Retinal pigment epithelial cell (primary cell): Measurements from ENCODE around the gene IL16.

Experiments used
- DNase-seq: peaks from one replicate; pipeline ENCODE4 v3.0.0-alpha.2; 2010; ENCODE audit warnings: low read depth
- H3K4me3 ChIP-seq: 2 replicates; pipeline ENCODE4 v1.5.1; 2011; ENCODE audit warnings: mild to moderate bottlenecking, low read length, control low read depth, moderate library complexity
- TF ChIP-seq, protein P1 (sequence below): conservative IDR thresholded peaks from 2 replicates; pipeline ENCODE4 v1.5.1; 2011; ENCODE audit warnings: low read depth, low read length, control low read depth, inconsistent platforms

Gene IL16

DNA sequence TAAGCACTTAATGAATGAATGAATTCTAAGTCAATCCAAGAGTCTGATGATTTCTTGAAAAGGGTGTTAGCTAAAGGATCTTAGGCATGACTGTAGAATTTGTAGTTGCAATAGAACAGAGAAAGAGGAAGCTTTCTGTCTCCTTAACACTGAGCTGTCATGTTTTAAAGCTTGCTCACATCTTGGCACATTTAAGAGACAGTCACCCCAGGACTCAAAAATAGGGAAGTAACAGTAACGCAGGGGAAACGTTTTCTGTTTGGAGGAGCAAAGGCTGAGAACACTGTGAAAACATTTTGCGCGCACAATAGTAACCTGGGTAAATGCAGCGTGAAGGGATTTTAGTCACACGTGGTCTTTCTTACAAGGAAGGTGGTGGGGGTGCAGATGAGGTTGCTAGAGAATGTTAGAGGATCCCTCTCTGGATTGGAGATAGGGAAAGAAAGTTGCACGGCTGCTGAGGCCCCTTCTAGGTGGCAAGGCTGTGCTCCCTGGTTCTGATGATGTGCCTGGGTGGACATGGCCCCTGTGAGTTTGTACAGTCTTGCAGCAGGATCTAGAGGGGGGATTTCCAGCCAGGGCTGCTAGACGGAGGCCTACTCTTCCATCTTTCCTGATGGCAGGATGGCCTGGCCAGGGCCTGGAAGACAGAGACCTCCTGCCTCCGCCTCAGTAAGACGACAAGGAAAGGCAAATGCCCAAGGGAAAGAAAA is 115.2 kb downstream of the IL16 start:
- TF ChIP-seq, protein P1, sequence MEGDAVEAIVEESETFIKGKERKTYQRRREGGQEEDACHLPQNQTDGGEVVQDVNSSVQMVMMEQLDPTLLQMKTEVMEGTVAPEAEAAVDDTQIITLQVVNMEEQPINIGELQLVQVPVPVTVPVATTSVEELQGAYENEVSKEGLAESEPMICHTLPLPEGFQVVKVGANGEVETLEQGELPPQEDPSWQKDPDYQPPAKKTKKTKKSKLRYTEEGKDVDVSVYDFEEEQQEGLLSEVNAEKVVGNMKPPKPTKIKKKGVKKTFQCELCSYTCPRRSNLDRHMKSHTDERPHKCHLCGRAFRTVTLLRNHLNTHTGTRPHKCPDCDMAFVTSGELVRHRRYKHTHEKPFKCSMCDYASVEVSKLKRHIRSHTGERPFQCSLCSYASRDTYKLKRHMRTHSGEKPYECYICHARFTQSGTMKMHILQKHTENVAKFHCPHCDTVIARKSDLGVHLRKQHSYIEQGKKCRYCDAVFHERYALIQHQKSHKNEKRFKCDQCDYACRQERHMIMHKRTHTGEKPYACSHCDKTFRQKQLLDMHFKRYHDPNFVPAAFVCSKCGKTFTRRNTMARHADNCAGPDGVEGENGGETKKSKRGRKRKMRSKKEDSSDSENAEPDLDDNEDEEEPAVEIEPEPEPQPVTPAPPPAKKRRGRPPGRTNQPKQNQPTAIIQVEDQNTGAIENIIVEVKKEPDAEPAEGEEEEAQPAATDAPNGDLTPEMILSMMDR: no peak
- no peak for DNase-seq
- H3K4me3 ChIP-seq: no peak overlapping the region

DNA sequence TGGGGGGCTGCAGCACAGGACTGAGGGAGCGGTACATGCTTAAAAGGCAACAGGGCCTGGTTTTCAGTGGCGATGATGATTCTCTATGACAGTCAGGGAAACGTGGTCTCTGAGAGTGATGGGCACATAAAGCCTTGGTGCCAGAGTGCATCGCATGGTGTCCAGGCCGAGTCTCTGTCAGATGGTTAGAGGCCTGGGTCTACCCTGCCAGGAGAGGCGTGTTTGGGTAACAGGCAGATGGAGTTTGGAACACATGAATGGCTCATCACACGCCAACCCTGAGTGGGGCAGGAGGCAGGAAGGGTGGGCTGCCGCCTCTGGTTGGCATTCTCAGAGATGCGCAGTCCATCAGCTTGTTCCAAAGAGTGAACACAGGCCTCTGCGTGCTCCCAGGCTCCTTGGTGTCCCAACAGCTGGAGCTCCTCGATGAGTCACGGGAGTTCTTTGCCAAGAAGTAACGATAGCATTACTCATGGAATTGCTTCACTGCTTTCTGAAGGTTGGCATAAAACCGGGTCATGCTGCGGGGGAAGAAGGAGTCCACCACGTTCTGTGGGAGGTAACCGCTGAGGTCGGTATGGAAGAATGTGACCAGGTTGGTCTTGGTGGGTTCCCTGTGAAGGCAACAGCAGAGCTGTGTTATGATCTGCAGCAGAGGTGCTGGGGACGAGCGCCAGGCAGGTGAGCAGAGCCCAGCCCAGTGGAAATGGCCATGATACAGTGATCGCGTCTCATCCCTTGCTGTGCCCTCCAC is 116.3 kb downstream of the IL16 start:
- no peak overlapping the region for H3K4me3 ChIP-seq
- TF ChIP-seq, protein P1: no peak
- DNase-seq: peak; percentile 75

DNA sequence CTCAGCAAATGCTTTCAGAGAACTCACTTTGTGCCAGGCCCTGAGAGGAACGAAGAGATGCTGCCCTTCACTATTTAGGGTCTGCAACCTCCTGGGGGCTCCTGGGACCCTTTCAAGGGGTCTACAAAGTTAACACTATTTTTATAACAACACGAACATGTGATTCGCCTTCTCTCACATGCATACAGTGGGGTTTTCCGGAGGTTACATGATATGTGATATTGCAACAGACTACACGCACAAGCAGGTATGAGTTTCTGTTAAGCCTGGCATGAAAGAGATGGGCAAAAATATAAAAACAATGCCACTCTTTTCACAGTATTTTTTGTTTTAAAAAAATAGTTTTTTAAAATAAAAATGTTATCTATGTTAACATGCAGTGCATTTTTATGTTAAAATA is 117.0 kb downstream of the IL16 start:
- TF ChIP-seq, protein P1: no peak
- no peak for DNase-seq
- no peak overlapping the region for H3K4me3 ChIP-seq

DNA sequence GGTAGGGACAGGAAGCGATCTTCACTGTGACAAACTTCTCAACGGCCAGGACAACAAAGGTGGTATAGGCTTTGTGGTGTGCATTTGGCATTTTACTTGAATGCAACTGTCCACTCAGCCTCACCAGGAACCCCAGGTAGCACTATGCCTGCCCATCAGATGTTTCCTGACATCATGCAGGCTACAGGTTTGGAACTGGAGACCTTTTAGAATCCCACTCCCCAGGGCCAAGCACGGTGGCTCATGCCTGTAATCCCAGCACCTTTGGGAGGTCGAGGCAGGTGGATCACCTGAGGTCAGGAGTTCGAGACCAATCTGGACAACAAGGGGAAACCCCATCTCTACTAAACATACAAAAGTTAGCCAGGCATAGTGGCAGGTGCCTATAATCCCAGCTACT is 117.7 kb downstream of the IL16 start:
- H3K4me3 ChIP-seq: no peak overlapping the region
- no peak for DNase-seq
- TF ChIP-seq, protein P1: no peak

DNA sequence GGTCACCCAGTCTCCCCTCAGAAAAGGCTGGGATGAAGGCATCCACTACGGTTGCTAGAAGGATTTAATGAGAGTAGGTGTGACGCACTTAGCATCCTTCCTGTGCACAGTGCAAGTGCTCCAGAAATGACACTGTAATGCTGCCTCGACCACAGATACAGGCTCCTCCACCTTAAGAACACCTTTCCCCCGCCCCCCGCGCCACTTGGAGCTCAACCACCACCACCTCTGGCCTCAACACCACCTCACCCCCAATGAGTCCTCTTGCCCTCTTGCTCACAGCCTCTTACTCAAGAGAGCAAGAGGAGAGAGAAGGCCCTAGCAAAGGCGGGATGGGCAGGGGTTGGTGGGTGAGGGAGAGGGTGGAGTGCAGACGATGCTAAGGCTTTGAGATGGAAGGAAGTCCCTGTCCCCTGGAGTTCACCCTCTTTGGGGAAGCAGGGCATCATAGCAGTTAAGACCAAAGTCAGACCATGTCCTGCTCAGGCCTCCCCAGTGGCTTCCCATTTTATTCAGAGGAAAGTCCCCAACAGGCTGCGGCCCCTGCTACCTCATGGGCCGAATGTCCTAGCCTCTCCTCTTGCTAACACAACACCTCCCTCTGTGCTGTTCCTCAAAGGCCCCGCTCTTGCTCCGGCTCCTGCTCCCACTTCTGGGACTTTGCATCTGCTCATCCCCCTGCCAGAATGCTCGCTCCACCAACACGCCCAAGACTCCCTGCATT is 118.9 kb downstream of the IL16 start:
- no peak for DNase-seq
- TF ChIP-seq, protein P1: no peak
- H3K4me3 ChIP-seq: no peak overlapping the region

DNA sequence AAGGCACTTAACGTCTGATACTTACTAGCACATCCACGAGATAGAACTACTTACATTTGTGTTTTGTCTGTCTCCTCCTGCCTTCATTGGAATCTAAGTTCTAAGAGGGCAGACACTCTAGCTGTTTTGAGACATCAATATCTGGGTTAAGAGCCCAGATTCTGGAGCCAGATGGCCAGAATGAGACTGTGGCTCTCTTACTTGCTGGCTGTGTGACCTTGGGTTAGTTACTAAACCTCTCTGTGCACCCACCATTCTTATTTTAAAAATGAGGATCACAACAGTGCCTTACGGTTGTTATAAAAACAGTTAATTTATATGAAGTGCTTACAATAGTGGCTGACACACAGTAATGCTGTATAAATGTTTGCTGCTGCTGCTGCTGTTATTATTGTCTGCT is 119.6 kb downstream of the IL16 start:
- no peak for DNase-seq
- TF ChIP-seq, protein P1: no peak
- no peak overlapping the region for H3K4me3 ChIP-seq
